IMR-90 (cell line): ENCODE results near the gene SLC46A2. TPM values are rescaled to one million over a fixed set of nuclear protein-coding genes. Genes with fewer than 3 reads are reported as not detected.

Experiments used
- ATAC-seq: fragments of 200-7000 bp; cut with Tn5 transposase; 2 replicates; pipeline ENCODE4 v1.9.1; 2020; ENCODE audit warnings: low read depth, mild to moderate bottlenecking, moderate library complexity
- BruUV-seq: library from RNA; stranded (reverse); fragments of 400-500 nt; replicated peaks from 2 replicates; lab custom pipeline; 2021; lab: Mats Ljungman, UMichigan
- CTCF ChIA-PET: fragments of 300-600 bp; formaldehyde crosslinking; extraction: SDS; loops from one replicate; lab custom pipeline; 2021; ENCODE audit warnings: antibody characterized with exemption; lab: Yijun Ruan, JAX
- POLR2A ChIA-PET: fragments of 300-600 bp; sonication (Branson Sonifier 250); formaldehyde crosslinking; loops from one replicate; lab custom pipeline; 2022; ENCODE audit warnings: antibody characterized with exemption; ENCODE audit not compliant: unreplicated experiment; lab: Charles Lee
- DNase-seq: peaks from one replicate; pipeline ENCODE4 v3.0.0; 2013
- H2AFZ ChIP-seq: replicated peaks from 2 replicates; pipeline ENCODE3; 2013; ENCODE audit warnings: low read length, mild to moderate bottlenecking; ENCODE audit not compliant: poor library complexity
- H2AK5ac ChIP-seq: 2 replicates; pipeline ENCODE4 v1.6.1; 2013; ENCODE audit warnings: low read depth, low read length, inconsistent platforms
- H2AK9ac ChIP-seq: replicated peaks from 2 replicates; pipeline ENCODE3; 2013; ENCODE audit warnings: mild to moderate bottlenecking, low read depth, low read length, moderate library complexity; ENCODE audit not compliant: poor library complexity
- H2BK120ac ChIP-seq: 2 replicates; pipeline ENCODE4 v1.6.1; 2013; ENCODE audit warnings: low read depth, low read length, inconsistent platforms
- H2BK15ac ChIP-seq: 3 replicates; pipeline ENCODE4 v1.6.1; 2013; ENCODE audit warnings: low read depth, low read length, inconsistent platforms
- H2BK20ac ChIP-seq: 2 replicates; pipeline ENCODE4 v1.6.1; 2013; ENCODE audit warnings: low read depth, mild to moderate bottlenecking, inconsistent platforms, low read length, moderate library complexity
- H2BK5ac ChIP-seq: 2 replicates; pipeline ENCODE4 v1.6.1; 2013; ENCODE audit warnings: mild to moderate bottlenecking, low read depth, low read length, inconsistent platforms; ENCODE audit not compliant: poor library complexity, severe bottlenecking
- H3K14ac ChIP-seq: replicated peaks from 2 replicates; pipeline ENCODE4 v1.6.1; 2013; ENCODE audit warnings: low read depth, low read length, inconsistent platforms
- H3K18ac ChIP-seq: 2 replicates; pipeline ENCODE4 v1.6.1; 2013; ENCODE audit warnings: low read depth, low read length, control low read depth
- H3K23ac ChIP-seq: 2 replicates; pipeline ENCODE4 v1.6.1; 2013; ENCODE audit warnings: low read depth, low read length, inconsistent platforms
- H3K27ac ChIP-seq: 2 replicates; pipeline ENCODE4 v1.5.1; 2013; ENCODE audit warnings: mild to moderate bottlenecking, control low read depth, low read length; ENCODE audit not compliant: insufficient read depth
- H3K27me3 ChIP-seq: 2 replicates; pipeline ENCODE4 v1.6.1; 2013; ENCODE audit warnings: low read length; ENCODE audit not compliant: control insufficient read depth, insufficient read depth
- H3K36me3 ChIP-seq: 2 replicates; pipeline ENCODE4 v1.6.1; 2013; ENCODE audit warnings: low read length, mixed read lengths; ENCODE audit not compliant: control insufficient read depth, insufficient read depth
- H3K4ac ChIP-seq: 2 replicates; pipeline ENCODE4 v1.6.1; 2013; ENCODE audit warnings: low read depth, low read length, inconsistent platforms
- H3K4me1 ChIP-seq: 2 replicates; pipeline ENCODE4 v1.6.1; 2013; ENCODE audit warnings: low read length, mixed read lengths; ENCODE audit not compliant: control insufficient read depth, insufficient read depth
- H3K4me2 ChIP-seq: 2 replicates; pipeline ENCODE4 v1.6.1; 2013; ENCODE audit warnings: low read depth, mild to moderate bottlenecking, control low read depth, low read length, moderate library complexity
- H3K4me3 ChIP-seq: 2 replicates; pipeline ENCODE4 v1.5.1; 2013; ENCODE audit warnings: low read depth, mild to moderate bottlenecking, control low read depth, low read length, moderate library complexity; ENCODE audit not compliant: insufficient read depth
- H3K56ac ChIP-seq: 2 replicates; pipeline ENCODE4 v1.6.1; 2013; ENCODE audit warnings: low read length, inconsistent platforms; ENCODE audit not compliant: insufficient read depth; ENCODE audit errors: extremely low read depth
- H3K79me1 ChIP-seq, 2 experiments: 2 replicates each; pipeline ENCODE4 v1.6.1; 2013; ENCODE audit warnings: low read length in 2 of 2, inconsistent platforms in 1 of 2, low read depth in 1 of 2
- H3K9ac ChIP-seq: 2 replicates; pipeline ENCODE4 v1.6.1; 2013; ENCODE audit warnings: low read depth, low read length, control low read depth
- H3K9me1 ChIP-seq: 2 replicates; pipeline ENCODE4 v1.6.1; 2013; ENCODE audit warnings: low read length, inconsistent platforms; ENCODE audit not compliant: insufficient read depth
- H3K9me3 ChIP-seq: 2 replicates; pipeline ENCODE4 v1.6.1; 2013; ENCODE audit warnings: low read length; ENCODE audit not compliant: control insufficient read depth, insufficient read depth
- H4K20me1 ChIP-seq: 2 replicates; pipeline ENCODE4 v1.6.1; 2013; ENCODE audit warnings: low read length, inconsistent platforms; ENCODE audit not compliant: insufficient read depth
- H4K5ac ChIP-seq: 2 replicates; pipeline ENCODE4 v1.6.1; 2013; ENCODE audit warnings: mild to moderate bottlenecking, low read depth, low read length, control low read depth
- H4K8ac ChIP-seq, 2 experiments: 2 replicates each; pipeline ENCODE4 v1.6.1; 2013; ENCODE audit warnings: low read depth in 2 of 2, low read length in 2 of 2, control low read depth in 1 of 2, inconsistent platforms in 1 of 2
- H4K91ac ChIP-seq: 2 replicates; pipeline ENCODE4 v1.6.1; 2013; ENCODE audit warnings: low read depth, low read length, inconsistent platforms; ENCODE audit not compliant: insufficient read depth
- CHD1 ChIP-seq: IDR thresholded peaks from 2 replicates; pipeline ENCODE4 v1.6.1; 2012; ENCODE audit warnings: low read depth, low read length, improper control_type of control experiment
- FOS ChIP-seq: fragments of 150-350 bp; IDR thresholded peaks from 2 replicates; pipeline ENCODE4 v1.6.1; 2016; ENCODE audit warnings: low read depth, low read length
- MAZ ChIP-seq: IDR thresholded peaks from 2 replicates; pipeline ENCODE4 v1.6.1; 2012; ENCODE audit warnings: low read depth, mild to moderate bottlenecking, low read length, improper control_type of control experiment, moderate library complexity, borderline replicate concordance
- POLR2A ChIP-seq: IDR thresholded peaks from 2 replicates; pipeline ENCODE4 v1.6.1; 2012; ENCODE audit warnings: mild to moderate bottlenecking, low read depth, low read length
- RAD21 ChIP-seq: IDR thresholded peaks from 2 replicates; pipeline ENCODE4 v1.6.1; 2012; ENCODE audit warnings: low read length, improper control_type of control experiment
- WGBS, 2 experiments: methylation state at CpG; one replicate each; pipeline versions ENCODE4 v1.1.5 to v1.1.7; 2013; ENCODE audit warnings: missing lambda C conversion rate in 2 of 2; ENCODE audit not compliant: insufficient read length in 1 of 2; ENCODE audit errors: extremely low coverage in 2 of 2; 5-methylcytosine and 5-hydroxymethylcytosine counted together
- dilution Hi-C: fragments of 300-500 bp; cut with HindIII; formaldehyde crosslinking; loops from one replicate; pipeline ENCODE4 v1.14.3; 2018; ENCODE audit warnings: low sequenced_read_pairs; ENCODE audit not compliant: unreplicated experiment
- in situ Hi-C: fragments of 300-500 bp; cut with MboI; formaldehyde crosslinking; loops from 3 replicates; pipeline ENCODE4 v1.14.3; 2019; ENCODE audit warnings: low sequenced_read_pairs, inconsistent platforms, mixed read lengths
- intact Hi-C: fragments of 100-400 bp; cut with micrococcal nuclease; formaldehyde crosslinking; loops from 2 replicates; pipeline ENCODE4 v1.10.0; 2022
- polyA plus RNA-seq, 3 experiments: library from polyadenylated mRNA; depleted of rRNA; stranded (reverse); fragments of >200 nt; gene quantifications; 2 replicates each; pipeline ENCODE4 v1.2.3, GENCODE V29; 2012; ENCODE audit warnings: low replicate concordance in 1 of 3
- total RNA-seq: library from RNA; depleted of rRNA; stranded (reverse); fragments of >200 nt; gene quantifications from 2 replicates; pipeline ENCODE4 v1.2.3, GENCODE V29; 2012
- TF ChIP-seq, protein P1 (sequence below): fragments of 150-350 bp; IDR thresholded peaks from 2 replicates; pipeline ENCODE4 v1.6.1; 2016; ENCODE audit warnings: low read depth, mild to moderate bottlenecking, low read length, moderate library complexity, borderline replicate concordance

SLC46A2 gene
- total and polyA plus RNA-seq, 2 of the 4 experiments (the other 2 are of a cell fraction) = not detected

DNA sequence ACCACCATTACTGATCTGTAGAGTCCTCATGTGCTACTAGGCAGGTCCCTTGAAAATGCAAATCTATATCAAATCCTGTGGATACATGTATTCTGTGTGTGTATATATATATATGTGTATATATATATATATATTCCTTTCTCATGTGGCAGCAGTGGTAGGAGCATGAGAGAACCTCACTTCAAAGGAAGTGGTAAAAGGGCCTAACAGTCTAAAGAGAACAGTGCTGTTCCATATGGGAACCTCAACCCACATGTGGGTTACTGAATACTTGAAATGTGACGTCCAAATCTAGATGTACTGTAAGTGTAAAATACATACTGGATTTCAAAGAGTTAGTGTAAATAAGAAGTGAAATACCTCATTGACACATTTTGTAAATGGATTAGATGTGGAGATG is 5.4 kb downstream of the SLC46A2 start:
- Histone ChIP-seq H3K18ac (no peak overlapping the region), H4K5ac (no peak overlapping the region), H3K4me2 (no peak overlapping the region), H4K20me1 (no peaks in the 10 kb centered on the region), H2AK9ac (no peak overlapping the region), H3K27me3 (peaks cover 7% of the 10 kb centered on the region; the same call in 1 of the 2 replicates), H3K56ac (no peak overlapping the region), H2BK20ac (no peak overlapping the region), H2BK5ac (no peak overlapping the region), H3K36me3 (0 out of 2 replicates have a peak, but pooled peaks cover 1% of the 10 kb centered on the region), H3K79me1 (no peaks in the 10 kb centered on the region), H3K9me1 (no peaks in the 10 kb centered on the region; the same call in 1 of the 2 replicates), H3K9ac (no peak overlapping the region), H2AFZ (no peak overlapping the region), H4K8ac (no peak overlapping the region), H2BK120ac (no peak overlapping the region), H2AK5ac (no peak overlapping the region), H2BK15ac (no peak overlapping the region), H3K4me3 (no peak overlapping the region), H3K9me3 (no peaks in the 10 kb centered on the region), H3K14ac (no peak overlapping the region), H4K91ac (no peak overlapping the region), H3K4ac (no peak overlapping the region), H3K27ac (no peak overlapping the region), H3K23ac (no peak overlapping the region), H3K4me1 (peaks cover 5% of the 10 kb centered on the region)
- WGBS, 2 experiments = no CpG with 5 or more reads among the region's 1 CpG
- DNase-seq = no peak
- dilution Hi-C loops = no loop called here
- no peak for ATAC-seq
- BruUV-seq = no TSS peak
- ChIA-PET CTCF (no interaction called here), POLR2A (no interaction called here)
- intact Hi-C loops = no loop called here
- in situ Hi-C loops = no loop called here
- TF ChIP-seq MAZ (no peak), POLR2A (no peak), CHD1 (no peak), RAD21 (no peak), FOS (no peak)
- TF ChIP-seq, protein P1, sequence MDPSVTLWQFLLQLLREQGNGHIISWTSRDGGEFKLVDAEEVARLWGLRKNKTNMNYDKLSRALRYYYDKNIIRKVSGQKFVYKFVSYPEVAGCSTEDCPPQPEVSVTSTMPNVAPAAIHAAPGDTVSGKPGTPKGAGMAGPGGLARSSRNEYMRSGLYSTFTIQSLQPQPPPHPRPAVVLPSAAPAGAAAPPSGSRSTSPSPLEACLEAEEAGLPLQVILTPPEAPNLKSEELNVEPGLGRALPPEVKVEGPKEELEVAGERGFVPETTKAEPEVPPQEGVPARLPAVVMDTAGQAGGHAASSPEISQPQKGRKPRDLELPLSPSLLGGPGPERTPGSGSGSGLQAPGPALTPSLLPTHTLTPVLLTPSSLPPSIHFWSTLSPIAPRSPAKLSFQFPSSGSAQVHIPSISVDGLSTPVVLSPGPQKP = no peak
